Urinary bladder (tissue), 4 donors: ENCODE data around the gene NTRK3. TPM values are rescaled to one million over a fixed set of nuclear protein-coding genes. Genes with fewer than 3 reads are reported as not detected.

Experiments
- DNase-seq: peaks from one replicate; pipeline ENCODE4 v3.0.0-alpha.2; 2015; ENCODE audit errors: extremely low spot score
- H3K27ac ChIP-seq: one replicate; pipeline ENCODE4 v1.5.1; 2013; ENCODE audit warnings: low read depth, mild to moderate bottlenecking, moderate library complexity
- H3K36me3 ChIP-seq: one replicate; pipeline ENCODE4 v1.6.1; 2013; ENCODE audit warnings: mild to moderate bottlenecking, moderate library complexity; ENCODE audit not compliant: insufficient read depth
- H3K4me1 ChIP-seq: one replicate; pipeline ENCODE4 v1.6.1; 2013; ENCODE audit warnings: mild to moderate bottlenecking, moderate library complexity; ENCODE audit not compliant: insufficient read depth
- H3K4me3 ChIP-seq: one replicate; pipeline ENCODE4 v1.5.1; 2013; ENCODE audit warnings: low read depth, low read length
- WGBS: extraction: QIAGEN DNeasy Blood & Tissue Kit; methylation state at CpG from one replicate; pipeline ENCODE4 v1.1.7; 2013; 5-methylcytosine and 5-hydroxymethylcytosine counted together
- polyA plus RNA-seq: library from polyadenylated mRNA; stranded (reverse); fragments of 200-250 nt; gene quantifications from one replicate; pipeline ENCODE4 v1.2.3, GENCODE V29; 2013
- total RNA-seq: library from RNA; depleted of rRNA; stranded (reverse); fragments of >200 nt; gene quantifications from one replicate; pipeline ENCODE4 v1.2.3, GENCODE V29; 2014
- donor health status: healthy with polysubstance abuse.
- donor health status: healthy.

Gene NTRK3
- total and polyA plus RNA-seq, 2 donors, result 10.6 to 26.4 TPM

- 93% methylated on average over 1 of the region's 1 CpG for WGBS
- Histone ChIP-seq H3K4me1 (no peaks in the 10 kb centered on the region), H3K27ac (no peak overlapping the region), H3K4me3 (no peak overlapping the region), H3K36me3 (no peaks in the 10 kb centered on the region)
- no peak for DNase-seq
Measured at GRCh38 chr15:88018869-88019641, 237.5 kb downstream of the NTRK3 start.

DNA sequence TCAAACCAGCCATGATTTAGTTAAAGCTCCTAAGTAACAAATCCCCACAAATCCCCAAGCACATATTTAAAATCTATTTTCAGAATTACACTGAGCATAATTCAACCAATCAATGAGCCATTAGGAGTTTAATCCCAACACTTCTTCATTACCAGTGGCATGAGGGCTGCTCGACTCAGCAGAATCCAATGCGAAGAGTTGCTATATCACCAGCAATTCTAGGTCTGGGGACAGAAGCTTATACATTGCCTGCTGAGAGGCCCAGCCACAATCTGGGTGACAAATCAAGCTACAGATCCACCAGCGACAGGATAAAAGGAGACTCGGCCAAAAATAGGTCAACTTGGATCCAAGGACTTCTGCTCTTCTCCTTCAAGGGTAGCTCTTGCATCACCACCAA, 238.8 kb downstream of the NTRK3 start:
- Histone ChIP-seq H3K4me1 (no peaks in the 10 kb centered on the region), H3K36me3 (no peaks in the 10 kb centered on the region), H3K27ac (no peak overlapping the region), H3K4me3 (no peak overlapping the region)
- 95% methylated on average over 4 of the region's 4 CpGs for WGBS
- no peak for DNase-seq

DNA sequence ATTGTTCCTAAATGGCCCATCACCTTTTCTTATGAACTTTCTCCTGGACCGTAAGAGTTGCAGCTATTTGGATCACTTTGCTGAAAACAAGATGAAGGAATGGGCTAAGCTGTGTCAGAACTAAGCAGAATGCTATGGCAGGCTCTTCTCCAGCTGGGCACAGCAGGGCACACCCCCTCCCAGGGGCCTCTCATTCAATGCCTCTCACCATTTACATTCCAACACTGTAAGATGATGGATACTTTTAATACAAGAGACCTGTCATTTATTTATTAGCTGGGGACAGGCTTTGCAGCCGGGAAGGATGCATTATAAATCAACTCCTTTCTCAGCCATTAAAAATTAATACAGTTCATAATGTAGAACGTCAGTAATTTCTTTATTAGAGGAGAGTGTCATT, 240.1 kb downstream of the NTRK3 start:
- no peak for DNase-seq
- H3K4me3 ChIP-seq, result no peak overlapping the region
- no peaks in the 10 kb centered on the region for H3K36me3 ChIP-seq
- 81% methylated on average over 3 of the region's 3 CpGs for WGBS
- H3K27ac ChIP-seq, result no peak overlapping the region
- H3K4me1 ChIP-seq, result no peaks in the 10 kb centered on the region

DNA sequence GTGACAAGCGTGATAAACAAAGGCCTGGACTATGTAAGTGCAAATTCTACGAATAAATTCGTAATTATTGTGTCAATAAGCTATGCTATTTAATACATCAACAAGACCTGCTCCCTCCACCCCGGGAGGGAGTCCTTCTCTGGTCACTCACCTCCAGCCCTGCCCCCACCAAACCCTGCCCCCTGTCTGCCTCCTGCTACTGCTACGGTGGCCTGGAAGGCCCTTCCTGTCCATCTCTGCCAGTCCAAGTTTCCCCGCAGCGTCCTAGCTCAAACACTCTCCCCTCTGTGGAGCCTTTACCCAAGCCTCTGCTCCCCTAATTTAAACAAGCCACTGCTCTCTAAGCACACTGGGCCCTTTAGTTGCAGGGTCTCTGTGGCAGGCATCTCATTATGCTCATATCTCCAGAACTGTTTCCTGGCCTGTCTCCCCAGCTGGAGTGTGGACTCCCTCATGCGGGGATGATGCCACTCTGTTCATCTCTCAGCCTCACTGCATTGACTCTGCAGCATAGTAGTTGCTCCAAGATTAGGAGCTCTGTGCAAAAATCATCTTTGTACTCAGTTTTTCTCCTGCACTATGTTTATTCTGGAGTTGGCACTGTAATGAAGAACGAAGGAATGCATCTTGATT, 241.2 kb downstream of the NTRK3 start:
- no peaks in the 10 kb centered on the region for H3K4me1 ChIP-seq
- H3K27ac ChIP-seq, result no peak overlapping the region
- DNase-seq, result no peak
- no peaks in the 10 kb centered on the region for H3K36me3 ChIP-seq
- H3K4me3 ChIP-seq, result no peak overlapping the region
- 42% methylated on average over 9 of the region's 9 CpGs for WGBS

- H3K4me1 ChIP-seq, result no peaks in the 10 kb centered on the region
- H3K4me3 ChIP-seq, result no peak overlapping the region
- 42% methylated on average over 9 of the region's 9 CpGs for WGBS
- DNase-seq, result no peak
- no peaks in the 10 kb centered on the region for H3K36me3 ChIP-seq
- H3K27ac ChIP-seq, result no peak overlapping the region
Measured at GRCh38 chr15:88014454-88015160, 241.9 kb downstream of the NTRK3 start.

DNA sequence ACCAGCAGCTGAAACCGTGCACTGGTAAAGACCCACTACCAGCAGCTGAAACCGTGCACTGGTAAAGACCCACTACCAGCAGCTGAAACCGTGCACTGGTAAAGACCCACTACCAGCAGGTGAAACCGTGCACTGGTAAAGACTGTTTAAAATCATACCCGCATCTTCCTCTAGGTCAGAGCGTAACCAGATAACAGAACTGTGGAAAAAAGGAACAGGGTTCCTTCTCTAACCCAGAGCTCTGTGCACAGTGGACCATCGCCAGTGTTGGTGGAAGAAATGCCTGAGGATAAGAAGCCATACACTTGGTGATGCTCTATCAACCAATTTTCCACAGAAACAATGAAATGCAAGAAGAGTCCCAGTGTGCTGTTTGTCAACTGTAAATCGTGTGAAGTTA, 243.4 kb downstream of the NTRK3 start:
- WGBS, result 95% methylated on average over 7 of the region's 8 CpGs
- no peak overlapping the region for H3K4me3 ChIP-seq

GRCh38 chr15:88012688-88013087, 243.9 kb downstream of the NTRK3 start:
- no peaks in the 10 kb centered on the region for H3K36me3 ChIP-seq
- H3K27ac ChIP-seq, result no peak overlapping the region
- H3K4me1 ChIP-seq, result no peaks in the 10 kb centered on the region
- no peak overlapping the region for H3K4me3 ChIP-seq
- no peak for DNase-seq
- WGBS, result 94% methylated on average over 7 of the region's 7 CpGs

More for the DNA sequence above, 243.4 kb downstream of the NTRK3 start:
- no peaks in the 10 kb centered on the region for H3K4me1 ChIP-seq
- no peak for DNase-seq
- H3K27ac ChIP-seq, result no peak overlapping the region
- no peaks in the 10 kb centered on the region for H3K36me3 ChIP-seq

DNA sequence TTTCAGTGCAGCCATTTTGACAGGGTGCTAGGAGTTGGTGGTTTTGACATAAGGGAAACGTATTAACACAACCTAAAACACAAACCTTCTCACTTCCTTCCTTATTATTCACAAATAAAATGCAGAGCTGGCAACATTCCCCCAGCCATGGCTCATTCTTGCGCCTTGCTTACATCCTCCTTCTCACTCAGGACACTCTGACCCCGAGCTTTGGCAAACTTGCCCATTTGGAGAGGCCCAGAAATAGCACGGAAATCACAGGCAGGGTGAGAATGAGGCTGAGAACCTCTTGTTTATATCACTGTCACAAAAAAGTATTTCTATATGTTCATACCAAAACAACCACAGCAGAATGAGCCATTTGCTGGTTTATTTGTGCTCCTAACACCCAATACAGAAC, 244.3 kb downstream of the NTRK3 start:
- H3K36me3 ChIP-seq, result no peaks in the 10 kb centered on the region
- no peaks in the 10 kb centered on the region for H3K4me1 ChIP-seq
- DNase-seq, result no peak
- 66% methylated on average over 4 of the region's 4 CpGs for WGBS
- no peak overlapping the region for H3K27ac ChIP-seq
- H3K4me3 ChIP-seq, result no peak overlapping the region

DNA sequence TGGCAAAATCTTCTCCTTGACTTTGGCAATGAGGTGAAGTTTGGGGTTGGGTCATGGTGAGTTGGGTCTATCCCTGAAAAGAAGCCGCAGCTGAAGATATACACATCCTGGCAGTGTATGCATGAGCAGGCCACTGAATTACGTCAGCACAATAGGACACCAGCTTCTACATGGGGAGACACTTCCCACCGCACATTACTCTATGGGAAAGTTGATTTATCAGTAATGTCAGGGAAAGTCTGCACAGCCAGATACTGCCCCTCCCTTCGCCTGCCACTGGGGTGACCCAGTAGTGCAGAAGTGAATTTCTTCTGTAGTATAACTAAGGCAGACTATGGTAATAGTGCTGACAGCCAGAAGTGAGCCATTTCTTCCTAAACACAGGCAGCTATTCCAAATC, 245.0 kb downstream of the NTRK3 start:
- 93% methylated on average over 4 of the region's 4 CpGs for WGBS
- DNase-seq, result no peak
- Histone ChIP-seq H3K4me3 (no peak overlapping the region), H3K4me1 (no peaks in the 10 kb centered on the region), H3K27ac (no peak overlapping the region), H3K36me3 (no peaks in the 10 kb centered on the region)

- WGBS, result 83% methylated on average over 3 of the region's 3 CpGs
- H3K27ac ChIP-seq, result no peak overlapping the region
- H3K4me1 ChIP-seq, result no peaks in the 10 kb centered on the region
- DNase-seq, result no peak
- no peak overlapping the region for H3K4me3 ChIP-seq
- H3K36me3 ChIP-seq, result no peaks in the 10 kb centered on the region
Measured at GRCh38 chr15:88006146-88006545, 250.4 kb downstream of the NTRK3 start.

DNA sequence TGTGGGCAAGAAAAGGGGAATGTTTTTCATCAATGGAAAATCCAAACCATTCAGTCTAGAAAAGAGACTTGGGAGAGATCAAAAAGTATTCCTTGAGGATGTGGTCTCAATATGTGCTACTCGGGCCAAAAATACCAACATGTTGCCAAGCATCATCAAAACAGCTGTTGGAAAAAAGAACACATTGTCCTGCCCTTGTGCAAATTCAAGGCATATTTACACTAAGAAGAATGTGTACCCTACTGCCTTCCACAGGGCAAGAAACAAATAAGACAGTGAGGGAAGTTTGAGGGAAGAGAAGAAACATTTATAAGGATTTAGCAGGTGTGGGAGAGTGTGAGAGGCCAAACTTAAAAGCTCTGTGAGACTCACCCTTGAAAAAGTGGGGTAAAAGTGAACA, 252.1 kb downstream of the NTRK3 start:
- Histone ChIP-seq H3K4me1 (no peaks in the 10 kb centered on the region), H3K36me3 (no peaks in the 10 kb centered on the region), H3K4me3 (no peak overlapping the region), H3K27ac (no peak overlapping the region)
- no peak for DNase-seq
- WGBS, result 79% methylated on average over 1 of the region's 1 CpG

GRCh38 chr15:88003541-88004327, 252.8 kb downstream of the NTRK3 start:
- 95% methylated on average over 2 of the region's 2 CpGs for WGBS
- H3K36me3 ChIP-seq, result no peaks in the 10 kb centered on the region
- no peak overlapping the region for H3K27ac ChIP-seq
- DNase-seq, result no peak
- H3K4me3 ChIP-seq, result no peak overlapping the region
- no peaks in the 10 kb centered on the region for H3K4me1 ChIP-seq

- no peak for DNase-seq
Measured at GRCh38 chr15:88002706-88003105, 253.8 kb downstream of the NTRK3 start.

More at GRCh38 chr15:88002706-88003105, 253.8 kb downstream of the NTRK3 start:
- Histone ChIP-seq H3K4me3 (no peak overlapping the region), H3K36me3 (no peaks in the 10 kb centered on the region), H3K27ac (no peak overlapping the region), H3K4me1 (no peaks in the 10 kb centered on the region)
- 72% methylated on average over 4 of the region's 4 CpGs for WGBS
